ENCODE results near the gene CIPC. TPM values are rescaled to one million over a fixed set of nuclear protein-coding genes. Genes with fewer than 3 reads are reported as not detected.

The CIPC gene
- total and polyA plus RNA-seq, 9 of the 15 experiments (the other 6 are each of a cell fraction or from before 2014, with no cell fraction given): 5.0 to 16.9 (median 10.7) TPM

- no peaks in the 10 kb centered on the region for H4K20me1 ChIP-seq (replicated peaks; ENCODE audit: control insufficient read depth, insufficient read depth, low read length)
- FAIRE-seq (no peak), ATAC-seq (no peak), DNase-seq (ENCODE audit: extremely low read depth in 1 of 4, low spot score in 3 of 4) (no peak)
- H2AFZ ChIP-seq (ENCODE audit: low read depth, low read length): no peak overlapping the region
- ChIA-PET POLR2A (interaction anchor here (0.6 to 1.2 kb wide), 2 partner anchors 12 to 240 kb away, joined by 3 read pairs; no protein-coding TSS in a partner anchor), CTCF (ENCODE audit: low intra/inter-chr PET ratio) (interaction anchor here (0.8 kb wide), 1 partner anchor 218 kb away, joined by 4 read pairs; no protein-coding TSS in a partner anchor)
- in situ Hi-C loops (cut with MboI): no loop called here
- H3K36me3 ChIP-seq (ENCODE audit: control insufficient read depth, insufficient read depth, low read length): no peaks in the 10 kb centered on the region
- 0 out of 2 replicates have a peak, but pooled peaks cover 5% of the 10 kb centered on the region for H3K9me3 ChIP-seq (replicated peaks; ENCODE audit: control insufficient read depth, insufficient read depth, low read depth, low read length)
- BruUV-seq (replicated peaks): no TSS peak
- no peak overlapping the region for H3K9ac ChIP-seq (ENCODE audit: insufficient read depth in 1 of 2, low read depth in 2 of 2, low read length in 2 of 2)
- intact Hi-C loops (cut with micrococcal nuclease): no loop called here
- H3K27me3 ChIP-seq (ENCODE audit: control insufficient read depth in 2 of 2, insufficient read depth in 2 of 2, low read length in 2 of 2): peaks cover 2 to 4% of the 10 kb centered on the region in 2 experiments; a peak in 1 of 5 replicates
- TF ChIP-seq SNRNP70 (optimal IDR thresholded peaks at IDR 0.05; ENCODE audit: low read depth, low read length) (no peak), CBX3 (IDR thresholded peaks at IDR 0.05; ENCODE audit: borderline replicate concordance in 1 of 2, low read length in 2 of 2) (peak in 1 of 2 experiments; percentile 20; a peak in 1 of 3 replicates), ZNF644 (tag; IDR thresholded peaks at IDR 0.05; ENCODE audit: low read depth) (no peak), TRIM28 (IDR thresholded peaks at IDR 0.05) (peak; percentile 62; the same call in 1 of the 2 replicates), CBX5 (IDR thresholded peaks at IDR 0.05; ENCODE audit: borderline replicate concordance, low read depth) (peak; percentile 77; the same call in 1 of the 2 replicates)
- H3K9me1 ChIP-seq (ENCODE audit: control insufficient read depth, insufficient read depth, low read length): no peaks in the 10 kb centered on the region
- H3K4me1 ChIP-seq (replicated peaks in 1 of 2; ENCODE audit: control insufficient read depth in 2 of 2, insufficient read depth in 2 of 2, low read length in 2 of 2): no peaks in the 10 kb centered on the region; a peak in 1 of 5 replicates
- no peak overlapping the region for H3K4me2 ChIP-seq (ENCODE audit: insufficient read depth, low read length)
- H3K4me3 ChIP-seq: no peak overlapping the region
- no peaks in the 10 kb centered on the region for H3K79me2 ChIP-seq (ENCODE audit: control insufficient read depth, insufficient read depth, low read length)
- no peak overlapping the region for H3K27ac ChIP-seq (ENCODE audit: extremely low read depth, low read depth, low read length)
Measured at GRCh38 chr14:77091518-77091917, 6.5 kb upstream of the CIPC start.

DNA sequence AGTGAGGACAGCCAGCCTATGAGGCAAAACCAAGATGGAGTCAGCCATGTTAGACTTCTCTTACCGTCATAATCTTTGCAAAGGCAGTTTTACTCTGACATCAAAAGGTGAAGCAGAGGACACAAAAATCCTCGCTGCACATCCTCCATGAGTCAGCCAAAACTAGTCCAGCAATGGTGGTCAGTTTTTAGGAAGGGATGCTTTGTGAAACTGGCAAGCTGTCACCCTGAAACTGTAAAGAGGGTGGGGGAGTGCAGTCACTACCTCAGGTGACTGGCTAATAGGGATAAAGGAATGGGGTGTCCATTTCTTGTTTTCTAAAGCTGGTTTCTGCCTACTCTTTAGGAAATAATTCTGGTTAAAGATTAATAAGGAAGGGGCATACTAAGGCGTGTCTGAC, 5.4 kb upstream of the CIPC start:
- H3K4me2 ChIP-seq (ENCODE audit: insufficient read depth, low read length): no peak overlapping the region
- H3K4me3 ChIP-seq: no peak overlapping the region
- no TSS peak for BruUV-seq (replicated peaks)
- no peak overlapping the region for H2AFZ ChIP-seq (ENCODE audit: low read depth, low read length)
- H3K9me1 ChIP-seq (ENCODE audit: control insufficient read depth, insufficient read depth, low read length): no peaks in the 10 kb centered on the region
- 0 out of 2 replicates have a peak, but pooled peaks cover 5% of the 10 kb centered on the region for H3K9me3 ChIP-seq (replicated peaks; ENCODE audit: control insufficient read depth, insufficient read depth, low read depth, low read length)
- FAIRE-seq (no peak), DNase-seq (ENCODE audit: extremely low read depth in 1 of 4, low spot score in 3 of 4) (no peak), ATAC-seq (no peak)
- H3K4me1 ChIP-seq (replicated peaks in 1 of 2; ENCODE audit: control insufficient read depth in 2 of 2, insufficient read depth in 2 of 2, low read length in 2 of 2): peaks cover 0 to 3% of the 10 kb centered on the region in 2 experiments; a peak in 2 of 5 replicates
- peaks cover 9% of the 10 kb centered on the region for H3K79me2 ChIP-seq (ENCODE audit: control insufficient read depth, insufficient read depth, low read length)
- no peaks in the 10 kb centered on the region for H3K36me3 ChIP-seq (ENCODE audit: control insufficient read depth, insufficient read depth, low read length)
- H3K27me3 ChIP-seq (ENCODE audit: control insufficient read depth in 2 of 2, insufficient read depth in 2 of 2, low read length in 2 of 2): peaks cover 2 to 4% of the 10 kb centered on the region in 2 experiments; a peak in 1 of 5 replicates
- in situ Hi-C loops (cut with MboI): no loop called here
- ChIA-PET POLR2A (interaction anchor here (0.6 to 0.8 kb wide), 2 partner anchors 10 to 16 kb away, joined by 3 read pairs; no protein-coding TSS in a partner anchor), CTCF (ENCODE audit: low intra/inter-chr PET ratio) (no interaction called here)
- 0% methylated on average over 2 of the region's 3 CpGs for WGBS (ENCODE audit: insufficient coverage, low coverage, missing lambda C conversion rate)
- no peak overlapping the region for H3K27ac ChIP-seq (ENCODE audit: extremely low read depth, low read depth, low read length)
- intact Hi-C loops (cut with micrococcal nuclease): no loop called here
- H3K9ac ChIP-seq (ENCODE audit: insufficient read depth in 1 of 2, low read depth in 2 of 2, low read length in 2 of 2): no peak overlapping the region
- no peaks in the 10 kb centered on the region for H4K20me1 ChIP-seq (replicated peaks; ENCODE audit: control insufficient read depth, insufficient read depth, low read length)
- TF ChIP-seq THRA (IDR thresholded peaks at IDR 0.05) (no peak), CCNT2 (IDR thresholded peaks at IDR 0.05; ENCODE audit: borderline replicate concordance, extremely low read depth, insufficient read length, low read depth, low read length) (no peak), BCL6 (CRISPR knock-in tag; IDR thresholded peaks at IDR 0.05) (no peak), HDAC1 (IDR thresholded peaks at IDR 0.05) (no peak), STAG1 (CRISPR knock-in tag; IDR thresholded peaks at IDR 0.05; ENCODE audit: borderline replicate concordance) (no peak)
- TF ChIP-seq, protein P1, sequence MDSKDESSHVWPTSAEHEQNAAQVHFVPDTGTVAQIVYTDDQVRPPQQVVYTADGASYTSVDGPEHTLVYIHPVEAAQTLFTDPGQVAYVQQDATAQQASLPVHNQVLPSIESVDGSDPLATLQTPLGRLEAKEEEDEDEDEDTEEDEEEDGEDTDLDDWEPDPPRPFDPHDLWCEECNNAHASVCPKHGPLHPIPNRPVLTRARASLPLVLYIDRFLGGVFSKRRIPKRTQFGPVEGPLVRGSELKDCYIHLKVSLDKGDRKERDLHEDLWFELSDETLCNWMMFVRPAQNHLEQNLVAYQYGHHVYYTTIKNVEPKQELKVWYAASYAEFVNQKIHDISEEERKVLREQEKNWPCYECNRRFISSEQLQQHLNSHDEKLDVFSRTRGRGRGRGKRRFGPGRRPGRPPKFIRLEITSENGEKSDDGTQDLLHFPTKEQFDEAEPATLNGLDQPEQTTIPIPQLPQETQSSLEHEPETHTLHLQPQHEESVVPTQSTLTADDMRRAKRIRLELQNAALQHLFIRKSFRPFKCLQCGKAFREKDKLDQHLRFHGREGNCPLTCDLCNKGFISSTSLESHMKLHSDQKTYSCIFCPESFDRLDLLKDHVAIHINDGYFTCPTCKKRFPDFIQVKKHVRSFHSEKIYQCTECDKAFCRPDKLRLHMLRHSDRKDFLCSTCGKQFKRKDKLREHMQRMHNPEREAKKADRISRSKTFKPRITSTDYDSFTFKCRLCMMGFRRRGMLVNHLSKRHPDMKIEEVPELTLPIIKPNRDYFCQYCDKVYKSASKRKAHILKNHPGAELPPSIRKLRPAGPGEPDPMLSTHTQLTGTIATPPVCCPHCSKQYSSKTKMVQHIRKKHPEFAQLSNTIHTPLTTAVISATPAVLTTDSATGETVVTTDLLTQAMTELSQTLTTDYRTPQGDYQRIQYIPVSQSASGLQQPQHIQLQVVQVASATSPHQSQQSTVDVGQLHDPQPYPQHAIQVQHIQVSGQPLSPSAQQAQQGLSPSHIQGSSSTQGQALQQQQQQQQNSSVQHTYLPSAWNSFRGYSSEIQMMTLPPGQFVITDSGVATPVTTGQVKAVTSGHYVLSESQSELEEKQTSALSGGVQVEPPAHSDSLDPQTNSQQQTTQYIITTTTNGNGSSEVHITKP (IDR thresholded peaks at IDR 0.05; ENCODE audit: partially characterized antibody): no peak
